CD4-positive, alpha-beta T cell treated with Interleukin-1 beta for 1 hour (primary cell): Measurements from ENCODE around the gene USP24.

Source experiments
- DNase-seq, 2 donors: peaks; one replicate each; pipeline ENCODE4 v3.0.0-alpha.2; 2020 to 2022

USP24 gene

GRCh38 chr1:55064071-55064581 is 151.0 kb downstream of the USP24 start:
- no peak for DNase-seq

GRCh38 chr1:55063577-55063942 is 151.6 kb downstream of the USP24 start:
- no peak for DNase-seq

- no peak for DNase-seq
Observed at GRCh38 chr1:55062801-55063576, 152.2 kb downstream of the USP24 start.

GRCh38 chr1:55061706-55062321 is 153.3 kb downstream of the USP24 start:
- no peak for DNase-seq

- DNase-seq = no peak
Observed at GRCh38 chr1:55061000-55061705, 154.0 kb downstream of the USP24 start.

GRCh38 chr1:55060133-55060999 is 154.8 kb downstream of the USP24 start:
- no peak for DNase-seq

- no peak for DNase-seq
Observed at GRCh38 chr1:55059302-55060132, 155.6 kb downstream of the USP24 start.

- DNase-seq = no peak
Observed at GRCh38 chr1:55057956-55058298, 157.2 kb downstream of the USP24 start.

GRCh38 chr1:55057270-55057955 is 157.8 kb downstream of the USP24 start:
- DNase-seq = no peak

GRCh38 chr1:55056632-55056992 is 158.6 kb downstream of the USP24 start:
- DNase-seq = no peak

GRCh38 chr1:55055951-55056631 is 159.1 kb downstream of the USP24 start:
- DNase-seq = no peak

GRCh38 chr1:55055084-55055882 is 159.9 kb downstream of the USP24 start:
- no peak for DNase-seq

- no peak for DNase-seq
Observed at GRCh38 chr1:55054396-55054795, 160.8 kb downstream of the USP24 start.

GRCh38 chr1:55053265-55053954 is 161.8 kb downstream of the USP24 start:
- no peak for DNase-seq

GRCh38 chr1:55052221-55053142 is 162.7 kb downstream of the USP24 start:
- no peak for DNase-seq

- DNase-seq = no peak
Observed at GRCh38 chr1:55051621-55052020, 163.5 kb downstream of the USP24 start.

GRCh38 chr1:55051169-55051568 is 164.0 kb downstream of the USP24 start:
- DNase-seq = no peak

GRCh38 chr1:55050283-55050682 is 164.9 kb downstream of the USP24 start:
- no peak for DNase-seq
